Activated naive CD8-positive, alpha-beta T cell treated with anti-CD3 and anti-CD28 coated beads, Interleukin-2, amount 10 ng/mL, durations not matched to agents 7 days and 5 days (primary cell): Measurements from ENCODE around the gene KCNK16. TPM values are rescaled to one million over a fixed set of nuclear protein-coding genes. Genes with fewer than 3 reads are reported as not detected.

Experiments
- ATAC-seq: fragments of 150-1000 bp; cut with Tn5 transposase; one replicate; pipeline ENCODE4 v1.10.0; 2021; ENCODE audit warnings: low read depth, moderate library complexity
- POLR2A ChIA-PET: fragments of 350-600 bp; sonication (Branson Sonifier 250); formaldehyde crosslinking; loops from one replicate; lab custom pipeline; 2021; ENCODE audit warnings: antibody characterized with exemption; lab: Charles Lee
- DNase-seq: peaks from one replicate; pipeline ENCODE4 v3.0.0; 2021
- H3K27ac Mint-ChIP-seq: one replicate; pipeline ENCODE4 v1.8.0; 2022; ENCODE audit warnings: mild to moderate bottlenecking, mixed read lengths
- H3K27me3 Mint-ChIP-seq: one replicate; pipeline ENCODE4 v1.8.0; 2022; ENCODE audit warnings: mild to moderate bottlenecking, moderate library complexity, mixed read lengths
- H3K36me3 Mint-ChIP-seq: one replicate; pipeline ENCODE4 v1.8.0; 2021; ENCODE audit warnings: mild to moderate bottlenecking, mixed read lengths
- H3K4me1 Mint-ChIP-seq: one replicate; pipeline ENCODE4 v1.8.0; 2021; ENCODE audit warnings: mixed read lengths
- H3K4me3 Mint-ChIP-seq: one replicate; pipeline ENCODE4 v1.8.0; 2022; ENCODE audit warnings: mild to moderate bottlenecking, moderate library complexity, mixed read lengths
- H3K9me3 Mint-ChIP-seq: one replicate; pipeline ENCODE4 v1.8.0; 2021; ENCODE audit warnings: mixed read lengths
- total RNA-seq, 2 experiments: library from RNA; stranded (reverse); gene quantifications; one replicate each; pipeline ENCODE4 v1.2.3, GENCODE V29; 2021

Gene KCNK16
- total RNA-seq, 2 experiments from 2014 or later: not detected

- Mint-ChIP-seq H3K36me3 (no peaks in the 10 kb centered on the region), H3K4me3 (no peak overlapping the region), H3K4me1 (peaks cover 1% of the 10 kb centered on the region), H3K27me3 (peaks cover 2% of the 10 kb centered on the region), H3K27ac (no peak overlapping the region), H3K9me3 (no peaks in the 10 kb centered on the region)
- DNase-seq (no peak), ATAC-seq (no peak)
- POLR2A ChIA-PET: interaction anchor here (0.7 kb wide), 1 partner anchor 10 kb away, joined by 8 read pairs; no protein-coding TSS in a partner anchor
Measured at GRCh38 chr6:39350723-39351505, 28.4 kb upstream of the KCNK16 start.

- POLR2A ChIA-PET: no interaction called here
- H3K9me3 Mint-ChIP-seq: no peaks in the 10 kb centered on the region
- H3K27me3 Mint-ChIP-seq: peaks cover 2% of the 10 kb centered on the region
- H3K27ac Mint-ChIP-seq: no peak overlapping the region
- H3K4me1 Mint-ChIP-seq: peaks cover 3% of the 10 kb centered on the region
- H3K36me3 Mint-ChIP-seq: no peaks in the 10 kb centered on the region
- H3K4me3 Mint-ChIP-seq: no peak overlapping the region
- no peak for DNase-seq
- ATAC-seq: no peak
Measured at GRCh38 chr6:39348740-39349139, 26.2 kb upstream of the KCNK16 start.

GRCh38 chr6:39347906-39348585 is 25.5 kb upstream of the KCNK16 start:
- Mint-ChIP-seq H3K27me3 (peaks cover 2% of the 10 kb centered on the region), H3K4me3 (no peak overlapping the region), H3K9me3 (no peaks in the 10 kb centered on the region), H3K4me1 (peaks cover 5% of the 10 kb centered on the region), H3K27ac (no peak overlapping the region), H3K36me3 (no peaks in the 10 kb centered on the region)
- peak; percentile 58 for ATAC-seq
- peak; percentile 71 for DNase-seq
- POLR2A ChIA-PET: no interaction called here

- Mint-ChIP-seq H3K4me3 (no peak overlapping the region), H3K9me3 (no peaks in the 10 kb centered on the region), H3K36me3 (no peaks in the 10 kb centered on the region), H3K4me1 (peaks cover 7% of the 10 kb centered on the region), H3K27ac (no peak overlapping the region), H3K27me3 (peaks cover 2% of the 10 kb centered on the region)
- DNase-seq (no peak), ATAC-seq (no peak)
- POLR2A ChIA-PET: no interaction called here
Measured at GRCh38 chr6:39347206-39347605, 24.7 kb upstream of the KCNK16 start.

GRCh38 chr6:39344821-39345280 is 22.3 kb upstream of the KCNK16 start:
- Mint-ChIP-seq H3K27me3 (no peaks in the 10 kb centered on the region), H3K27ac (no peak overlapping the region), H3K4me1 (peaks cover 7% of the 10 kb centered on the region), H3K36me3 (no peaks in the 10 kb centered on the region), H3K4me3 (no peak overlapping the region), H3K9me3 (no peaks in the 10 kb centered on the region)
- no peak for DNase-seq
- ATAC-seq: no peak
- POLR2A ChIA-PET: no interaction called here

- no peaks in the 10 kb centered on the region for H3K36me3 Mint-ChIP-seq
- H3K27ac Mint-ChIP-seq: peak overlapping the region; percentile 25
- no peak for ATAC-seq
- no peak for DNase-seq
- POLR2A ChIA-PET: no interaction called here
- H3K4me3 Mint-ChIP-seq: no peak overlapping the region
- no peaks in the 10 kb centered on the region for H3K9me3 Mint-ChIP-seq
- H3K27me3 Mint-ChIP-seq: peaks cover 7% of the 10 kb centered on the region
- peaks cover 8% of the 10 kb centered on the region for H3K4me1 Mint-ChIP-seq
Measured at GRCh38 chr6:39343396-39343870, 20.9 kb upstream of the KCNK16 start.

GRCh38 chr6:39342692-39343395 is 20.3 kb upstream of the KCNK16 start:
- POLR2A ChIA-PET: no interaction called here
- Mint-ChIP-seq H3K36me3 (no peaks in the 10 kb centered on the region), H3K27me3 (peaks cover 13% of the 10 kb centered on the region), H3K9me3 (no peaks in the 10 kb centered on the region), H3K4me1 (peaks cover 13% of the 10 kb centered on the region), H3K27ac (peak overlapping the region; percentile 25), H3K4me3 (no peak overlapping the region)
- ATAC-seq (peak; percentile 52), DNase-seq (no peak)

GRCh38 chr6:39341937-39342336 is 19.4 kb upstream of the KCNK16 start:
- Mint-ChIP-seq H3K27me3 (peaks cover 18% of the 10 kb centered on the region), H3K36me3 (no peaks in the 10 kb centered on the region), H3K27ac (no peak overlapping the region), H3K4me1 (peaks cover 13% of the 10 kb centered on the region), H3K9me3 (no peaks in the 10 kb centered on the region), H3K4me3 (no peak overlapping the region)
- ATAC-seq (no peak), DNase-seq (no peak)
- POLR2A ChIA-PET: no interaction called here

GRCh38 chr6:39341352-39341751 is 18.9 kb upstream of the KCNK16 start:
- peaks cover 17% of the 10 kb centered on the region for H3K4me1 Mint-ChIP-seq
- peaks cover 21% of the 10 kb centered on the region for H3K27me3 Mint-ChIP-seq
- DNase-seq: no peak
- no peaks in the 10 kb centered on the region for H3K36me3 Mint-ChIP-seq
- no peak overlapping the region for H3K27ac Mint-ChIP-seq
- H3K9me3 Mint-ChIP-seq: no peaks in the 10 kb centered on the region
- H3K4me3 Mint-ChIP-seq: no peak overlapping the region
- POLR2A ChIA-PET: interaction anchor here (0.6 kb wide), 1 partner anchor 9 kb away, joined by 8 read pairs; no protein-coding TSS in a partner anchor
- ATAC-seq: no peak

- POLR2A ChIA-PET: no interaction called here
- H3K27me3 Mint-ChIP-seq: peaks cover 23% of the 10 kb centered on the region
- no peak for ATAC-seq
- H3K4me3 Mint-ChIP-seq: no peak overlapping the region
- no peak overlapping the region for H3K27ac Mint-ChIP-seq
- H3K4me1 Mint-ChIP-seq: peaks cover 24% of the 10 kb centered on the region
- DNase-seq: no peak
- H3K9me3 Mint-ChIP-seq: no peaks in the 10 kb centered on the region
- H3K36me3 Mint-ChIP-seq: no peaks in the 10 kb centered on the region
Measured at GRCh38 chr6:39339868-39340550, 17.5 kb upstream of the KCNK16 start.

GRCh38 chr6:39339096-39339867 is 16.8 kb upstream of the KCNK16 start:
- Mint-ChIP-seq H3K27ac (no peak overlapping the region), H3K4me1 (peaks cover 24% of the 10 kb centered on the region)

GRCh38 chr6:39338397-39338796 is 15.9 kb upstream of the KCNK16 start:
- ATAC-seq (no peak), DNase-seq (no peak)
- no peaks in the 10 kb centered on the region for H3K36me3 Mint-ChIP-seq
- H3K27ac Mint-ChIP-seq: no peak overlapping the region
- peaks cover 22% of the 10 kb centered on the region for H3K4me1 Mint-ChIP-seq
- H3K4me3 Mint-ChIP-seq: no peak overlapping the region
- no peaks in the 10 kb centered on the region for H3K9me3 Mint-ChIP-seq
- POLR2A ChIA-PET: no interaction called here
- peaks cover 31% of the 10 kb centered on the region for H3K27me3 Mint-ChIP-seq

More at GRCh38 chr6:39339096-39339867, 16.8 kb upstream of the KCNK16 start:
- DNase-seq (no peak), ATAC-seq (no peak)
- H3K27me3 Mint-ChIP-seq: peaks cover 25% of the 10 kb centered on the region
- H3K4me3 Mint-ChIP-seq: no peak overlapping the region
- POLR2A ChIA-PET: no interaction called here
- no peaks in the 10 kb centered on the region for H3K36me3 Mint-ChIP-seq
- H3K9me3 Mint-ChIP-seq: no peaks in the 10 kb centered on the region
